Posterior cingulate gyrus (tissue), 11 donors: ENCODE results near the gene ERCC6L2.

Experiments
- DNase-seq, 10 donors: peaks; one replicate each; pipeline versions ENCODE4 v3.0.0 to v3.0.0-alpha.2; 2020 to 2021; ENCODE audit warnings: mixed read lengths in 3 of 10
- intact Hi-C: fragments of 100-400 bp; cut with DNase I; formaldehyde crosslinking; loops from one replicate; pipeline ENCODE4 v1.15.1; 2023

The ERCC6L2 gene

DNA sequence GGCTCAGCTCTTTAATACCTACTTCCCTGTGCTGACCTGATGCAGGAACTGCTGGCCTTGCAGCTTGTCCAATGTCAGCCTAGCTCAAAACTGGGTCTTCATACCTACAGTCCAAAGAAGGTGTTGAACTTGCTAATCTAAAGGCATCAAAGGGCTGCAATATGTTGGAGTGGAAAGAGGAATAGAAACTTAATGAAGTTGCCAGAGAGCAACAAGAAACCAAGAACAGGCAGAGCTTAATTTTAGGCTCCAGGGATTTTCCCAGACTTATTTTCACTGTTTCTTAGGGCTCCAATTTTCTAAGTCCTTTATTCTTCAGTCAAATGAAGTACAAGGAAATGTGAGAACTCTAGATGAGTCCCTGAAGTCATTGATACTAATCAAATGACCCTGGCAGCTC is 17.6 kb upstream of the ERCC6L2 start:
- DNase-seq = no peak
- intact Hi-C loops = no loop called here

DNA sequence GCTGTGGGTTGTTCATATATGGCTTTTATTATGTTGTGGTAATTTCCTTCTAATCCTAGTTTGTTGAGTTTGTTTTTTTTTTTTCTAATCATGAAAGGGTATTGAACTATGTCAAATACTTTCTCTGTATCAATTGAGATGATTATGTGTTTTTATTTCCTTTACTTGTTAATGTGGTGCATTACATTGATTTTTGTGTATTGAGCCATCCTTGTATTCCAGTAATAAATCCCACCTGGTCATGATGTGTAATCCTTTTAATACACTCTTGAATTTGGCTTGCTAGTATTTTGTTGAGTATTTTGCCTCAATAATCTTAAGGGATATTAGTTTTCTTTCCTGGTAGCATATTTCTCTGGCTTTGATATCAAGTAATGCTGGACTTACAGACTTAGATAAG is 13.1 kb upstream of the ERCC6L2 start:
- intact Hi-C loops = no loop called here
- DNase-seq = no peak

- no peak for DNase-seq
- intact Hi-C loops = no loop called here
Measured at GRCh38 chr9:95864852-95865580, 10.5 kb upstream of the ERCC6L2 start.

DNA sequence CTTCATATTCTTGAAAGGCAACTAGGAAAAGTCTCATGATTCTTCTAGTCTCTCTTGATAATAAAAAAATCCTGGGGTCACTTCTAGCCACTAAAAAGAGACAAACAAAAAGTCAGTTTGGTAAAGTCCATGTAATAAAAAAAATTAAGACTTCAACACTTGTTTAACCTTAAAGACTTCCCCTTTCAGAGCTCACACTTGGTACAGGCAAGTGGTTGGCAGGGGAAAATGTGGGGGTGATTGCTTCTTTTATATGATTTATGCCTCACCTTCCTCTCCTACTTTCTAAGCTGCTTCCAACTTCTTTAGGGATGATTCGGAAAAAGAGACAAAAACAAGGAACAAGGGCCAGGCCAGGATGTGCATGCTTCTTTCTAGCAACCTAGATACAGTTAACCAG is 5.1 kb upstream of the ERCC6L2 start:
- no peak for DNase-seq
- intact Hi-C loops = loop anchor here (10.0 kb wide), 2 partner anchors 146 to 244 kb away; no protein-coding TSS in a partner anchor

GRCh38 chr9:95870906-95871305 is 4.6 kb upstream of the ERCC6L2 start:
- no peak for DNase-seq
- intact Hi-C loops = loop anchor here (10.0 kb wide), 2 partner anchors 146 to 244 kb away; no protein-coding TSS in a partner anchor

DNA sequence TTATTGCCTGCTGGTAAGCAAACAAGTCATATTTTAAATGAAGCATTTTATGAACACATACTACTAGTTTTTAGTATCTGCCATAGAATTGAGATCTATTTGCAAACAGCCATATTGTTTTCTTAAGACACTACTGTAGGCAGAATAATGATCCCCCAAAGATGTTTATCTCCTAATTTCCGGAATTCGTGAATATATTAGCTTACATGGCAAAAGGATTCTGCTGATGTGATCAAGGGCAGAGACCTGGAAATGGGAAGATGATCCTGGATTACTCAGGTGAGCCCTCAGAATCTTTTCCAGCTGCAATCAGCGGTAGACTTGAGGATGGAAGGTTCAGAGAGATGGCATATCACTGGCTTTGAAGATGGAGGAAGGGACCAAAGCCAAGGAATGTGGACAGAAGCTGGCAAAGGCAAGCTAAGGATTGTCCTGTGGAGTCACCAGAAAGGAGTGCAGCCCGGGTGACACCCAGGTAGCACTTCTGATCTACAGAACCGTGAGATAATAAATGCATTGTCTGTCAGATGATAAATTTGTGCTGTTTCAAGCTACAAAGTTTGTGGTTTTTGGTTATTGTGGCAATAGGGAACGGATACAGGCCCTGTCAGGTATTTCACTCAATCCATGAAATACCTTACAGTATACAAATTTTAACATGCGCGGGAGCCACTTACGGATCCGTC is 1.0 kb upstream of the ERCC6L2 start:
- intact Hi-C loops = loop anchor here (2.0 to 10.0 kb wide), 3 partner anchors 150 to 344 kb away; no protein-coding TSS in a partner anchor
- no peak for DNase-seq

DNA sequence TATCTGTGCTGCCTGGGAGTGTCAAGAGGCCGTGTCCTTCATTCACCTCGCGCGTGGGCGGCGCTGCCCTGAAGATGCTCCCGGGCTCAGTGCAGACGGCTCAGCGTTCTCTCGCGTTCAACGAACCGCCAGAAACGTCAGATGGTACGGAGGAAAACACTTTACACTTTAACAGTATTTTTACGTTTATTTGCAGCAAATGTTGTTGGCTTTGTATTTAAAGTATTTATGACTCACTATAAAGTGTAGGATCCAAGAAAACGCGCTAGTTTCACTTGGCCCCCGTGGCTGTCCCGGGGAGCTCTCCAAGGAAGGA is 544 bp upstream of the ERCC6L2 start:
- DNase-seq = peak in 8 of 10 donors; percentile 28 to 90 (median 40)
- intact Hi-C loops = loop anchor here (2.0 to 10.0 kb wide), 4 partner anchors 150 to 363 kb away; no protein-coding TSS in a partner anchor

DNA sequence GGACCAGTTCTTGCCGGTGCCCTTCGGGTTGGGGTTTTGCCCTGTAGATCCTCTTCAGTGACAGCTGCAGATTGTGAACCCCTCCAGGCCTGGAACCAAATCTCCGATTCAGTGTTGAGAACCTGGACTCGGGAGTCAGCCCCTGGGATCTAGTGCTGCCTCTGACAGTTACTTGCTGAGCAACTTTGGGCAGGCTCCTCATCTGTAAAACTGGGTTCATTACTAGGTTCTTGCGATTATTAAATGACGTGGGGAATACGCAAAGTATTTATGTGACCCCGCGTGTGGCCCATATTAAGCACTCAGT is 600 bp downstream of the ERCC6L2 start:
- intact Hi-C loops = loop anchor here (5.0 to 10.0 kb wide), 3 partner anchors 151 to 364 kb away; no protein-coding TSS in a partner anchor
- DNase-seq = no peak

GRCh38 chr9:95876595-95876994 is 1.1 kb downstream of the ERCC6L2 start:
- DNase-seq = no peak
- intact Hi-C loops = loop anchor here (5.0 to 10.0 kb wide), 3 partner anchors 152 to 364 kb away; no protein-coding TSS in a partner anchor

DNA sequence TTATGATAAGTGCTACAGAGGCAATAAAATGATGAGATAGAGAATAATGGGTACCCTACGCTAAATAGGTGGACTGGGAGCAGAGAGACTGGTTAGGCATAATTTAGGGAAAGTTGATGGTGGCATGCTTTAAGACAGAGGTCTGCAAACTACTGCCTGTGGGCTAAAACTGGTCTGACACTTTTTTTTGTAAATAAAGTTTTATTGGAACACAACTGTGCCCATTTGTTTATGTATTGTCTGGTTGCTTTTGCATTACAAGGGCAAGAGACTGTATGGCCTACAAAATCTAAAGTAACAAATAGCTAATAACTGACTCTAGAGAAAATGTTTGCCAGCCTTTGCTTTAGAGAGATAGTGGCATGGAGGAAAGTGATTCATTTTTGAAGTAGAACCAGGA is 2.5 kb downstream of the ERCC6L2 start:
- intact Hi-C loops = loop anchor here (5.0 to 10.0 kb wide), 3 partner anchors 153 to 366 kb away; no protein-coding TSS in a partner anchor
- DNase-seq = no peak

DNA sequence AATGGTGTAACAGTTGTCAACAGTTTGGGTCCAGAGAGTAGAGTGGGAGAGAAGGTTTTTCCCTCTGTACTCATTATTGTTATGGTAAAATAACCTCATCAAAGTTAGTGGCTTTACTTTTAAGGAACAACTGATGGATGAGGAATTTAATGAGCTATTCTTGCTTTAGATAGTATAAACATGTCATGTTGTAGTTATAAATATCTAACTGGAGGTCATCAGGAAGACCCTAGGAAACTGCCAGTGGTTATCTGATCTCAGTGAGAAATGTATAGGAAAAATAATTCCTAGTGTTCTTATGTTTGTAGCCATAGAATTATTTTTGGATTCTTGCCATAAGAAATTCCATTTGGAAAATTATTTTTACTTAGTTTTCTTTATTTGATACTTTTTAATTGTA is 4.1 kb downstream of the ERCC6L2 start:
- intact Hi-C loops = loop anchor here (5.0 to 10.0 kb wide), 3 partner anchors 155 to 367 kb away; no protein-coding TSS in a partner anchor
- no peak for DNase-seq

GRCh38 chr9:95880021-95880690 is 4.7 kb downstream of the ERCC6L2 start:
- DNase-seq = no peak
- intact Hi-C loops = no loop called here

DNA sequence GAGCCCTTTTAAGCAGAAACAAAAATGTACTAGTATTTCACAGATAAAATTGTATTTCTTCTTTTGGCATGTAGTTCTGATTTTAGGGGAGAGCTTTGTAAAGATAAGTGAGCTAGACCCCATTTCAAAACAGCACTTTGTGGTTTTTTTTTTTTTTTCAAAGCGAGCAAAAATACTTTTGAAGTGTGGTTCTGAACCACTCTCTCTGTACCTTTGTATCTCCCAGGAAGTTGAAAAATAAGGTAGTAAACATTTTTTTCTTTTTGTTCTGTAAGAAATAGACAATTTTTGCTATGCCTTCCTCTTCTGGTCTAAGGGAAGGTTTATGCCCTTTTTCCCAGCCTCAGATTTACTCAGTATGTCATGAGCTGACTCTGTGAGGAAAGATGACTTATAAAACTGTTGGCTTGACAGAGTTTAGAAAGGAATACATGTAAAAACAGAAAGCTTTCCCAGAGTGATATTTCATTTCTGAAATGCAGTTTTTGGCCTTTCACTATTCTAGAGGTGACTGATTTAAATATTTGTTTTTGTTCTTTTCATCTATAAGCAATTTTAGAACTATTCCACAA is 12.5 kb downstream of the ERCC6L2 start:
- DNase-seq = no peak
- intact Hi-C loops = no loop called here

GRCh38 chr9:95890594-95890993 is 15.1 kb downstream of the ERCC6L2 start:
- DNase-seq = no peak
- intact Hi-C loops = no loop called here

GRCh38 chr9:95891067-95891671 is 15.7 kb downstream of the ERCC6L2 start:
- intact Hi-C loops = no loop called here

GRCh38 chr9:95892690-95893089 is 17.2 kb downstream of the ERCC6L2 start:
- no peak for DNase-seq
- intact Hi-C loops = no loop called here

More at GRCh38 chr9:95891067-95891671, 15.7 kb downstream of the ERCC6L2 start:
- no peak for DNase-seq

DNA sequence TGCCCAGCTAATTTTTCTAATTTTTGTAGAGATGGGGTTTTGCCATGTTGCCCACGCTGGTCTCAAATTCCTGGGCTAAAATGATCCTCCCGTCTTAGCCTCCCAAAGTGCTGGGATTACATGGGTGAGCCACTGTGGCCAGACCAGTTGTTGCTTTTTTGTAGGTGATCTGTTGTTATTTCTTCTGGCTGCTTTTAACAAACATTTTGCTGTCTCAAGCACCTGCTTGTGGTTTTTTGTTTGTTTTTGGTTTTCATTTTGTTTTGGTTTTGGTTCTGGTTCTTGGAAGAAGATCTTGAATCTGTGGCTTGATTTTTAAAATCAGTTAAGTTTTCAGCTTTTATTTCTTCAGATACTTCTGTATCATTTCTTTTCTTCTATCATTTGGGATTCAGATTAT is 21.1 kb downstream of the ERCC6L2 start:
- no peak for DNase-seq
- intact Hi-C loops = no loop called here

- DNase-seq = no peak
- intact Hi-C loops = no loop called here
Measured at GRCh38 chr9:95901506-95901905, 26.0 kb downstream of the ERCC6L2 start.

DNA sequence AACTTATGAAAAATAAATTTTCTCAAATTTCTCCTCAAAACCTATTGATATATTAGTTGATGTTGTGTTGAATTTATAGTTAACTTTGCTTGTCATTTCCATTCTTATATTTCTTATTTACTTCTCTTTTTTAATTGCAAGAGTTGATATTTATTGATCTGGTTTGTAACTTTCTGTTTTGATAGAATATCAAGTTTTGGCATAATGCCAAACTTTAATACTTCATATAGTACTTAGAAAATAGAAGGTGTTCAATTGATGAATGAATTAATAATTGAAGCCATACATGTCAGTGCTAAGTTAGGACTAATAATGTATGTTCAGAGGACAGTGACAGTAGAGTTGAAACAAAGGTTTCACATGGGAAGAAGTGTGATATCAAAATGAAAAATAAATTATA is 27.9 kb downstream of the ERCC6L2 start:
- DNase-seq = no peak
- intact Hi-C loops = no loop called here

DNA sequence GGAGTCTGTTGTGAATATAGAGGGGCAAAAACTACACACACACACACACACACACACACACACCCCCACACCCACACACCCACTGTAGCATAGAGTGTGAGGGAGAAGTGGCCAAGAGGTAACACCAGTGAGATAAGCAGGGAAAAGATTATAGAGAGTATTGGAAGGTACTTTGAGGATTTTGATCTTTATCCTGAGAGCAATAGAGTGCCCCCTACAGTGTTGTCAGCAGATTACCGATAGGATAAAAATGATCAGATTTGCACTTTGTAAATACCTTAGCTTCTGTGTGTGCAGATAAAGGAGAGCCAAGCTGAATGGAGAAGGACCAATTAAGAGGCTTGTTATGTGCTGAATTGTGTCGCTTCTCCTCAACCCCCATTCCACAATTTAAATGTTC is 32.3 kb downstream of the ERCC6L2 start:
- intact Hi-C loops = no loop called here

More for the DNA sequence above, 32.3 kb downstream of the ERCC6L2 start:
- no peak for DNase-seq
